KMS-11 (cell line): ENCODE data around the gene MAP2K5.
A peak's percentile ranks its signal among the peaks of the same experiment; 100 is the strongest.

Experiments
- H2AFZ ChIP-seq: fragments of 200-600 bp; sonication (generic); 2 replicates; pipeline ENCODE4 v1.6.1; 2016; ENCODE audit warnings: antibody characterized with exemption, mixed run types, low read depth
- H3K27ac ChIP-seq: fragments of 200-600 bp; sonication (generic); 2 replicates; pipeline ENCODE4 v1.6.1; 2016; ENCODE audit warnings: mild to moderate bottlenecking, mixed run types
- H3K27me3 ChIP-seq: fragments of 200-600 bp; sonication (generic); 2 replicates; pipeline ENCODE4 v1.6.1; 2017; ENCODE audit warnings: mild to moderate bottlenecking, low read depth, mixed run types, moderate library complexity; ENCODE audit not compliant: insufficient read depth
- H3K36me3 ChIP-seq: fragments of 200-600 bp; sonication (generic); 2 replicates; pipeline ENCODE4 v1.6.1; 2017; ENCODE audit warnings: mild to moderate bottlenecking, mixed run types; ENCODE audit not compliant: insufficient read depth
- H3K4me1 ChIP-seq: fragments of 200-600 bp; sonication (generic); 2 replicates; pipeline ENCODE4 v1.6.1; 2016; ENCODE audit warnings: mild to moderate bottlenecking, low read depth, mixed run types; ENCODE audit not compliant: poor library complexity, severe bottlenecking
- H3K4me2 ChIP-seq: fragments of 200-600 bp; sonication (generic); 2 replicates; pipeline ENCODE4 v1.7.0; 2016; ENCODE audit warnings: mild to moderate bottlenecking, mixed run types
- H3K4me3 ChIP-seq: fragments of 200-600 bp; sonication (generic); IDR thresholded peaks from 2 replicates; pipeline ENCODE4 v1.6.1; 2017; ENCODE audit warnings: low read depth, low read length, mixed read lengths; ENCODE audit not compliant: insufficient read depth
- H3K79me2 ChIP-seq: fragments of 200-600 bp; sonication (generic); 2 replicates; pipeline ENCODE4 v1.6.1; 2016; ENCODE audit warnings: low read depth, mixed run types; ENCODE audit not compliant: insufficient read depth
- H3K9ac ChIP-seq: fragments of 200-600 bp; sonication (generic); 2 replicates; pipeline ENCODE4 v1.6.1; 2016; ENCODE audit warnings: mild to moderate bottlenecking, mixed run types
- H4K20me1 ChIP-seq: fragments of 200-600 bp; sonication (generic); 2 replicates; pipeline ENCODE4 v1.6.1; 2016; ENCODE audit warnings: mild to moderate bottlenecking, mixed run types; ENCODE audit not compliant: insufficient read depth
- TF ChIP-seq, protein P1 (sequence below): fragments of 200-600 bp; sonication (generic); conservative IDR thresholded peaks from 2 replicates; pipeline ENCODE4 v1.6.1; 2017; ENCODE audit warnings: low read depth, mild to moderate bottlenecking, antibody characterized with exemption, low read length, moderate library complexity, mixed read lengths

MAP2K5 gene

DNA sequence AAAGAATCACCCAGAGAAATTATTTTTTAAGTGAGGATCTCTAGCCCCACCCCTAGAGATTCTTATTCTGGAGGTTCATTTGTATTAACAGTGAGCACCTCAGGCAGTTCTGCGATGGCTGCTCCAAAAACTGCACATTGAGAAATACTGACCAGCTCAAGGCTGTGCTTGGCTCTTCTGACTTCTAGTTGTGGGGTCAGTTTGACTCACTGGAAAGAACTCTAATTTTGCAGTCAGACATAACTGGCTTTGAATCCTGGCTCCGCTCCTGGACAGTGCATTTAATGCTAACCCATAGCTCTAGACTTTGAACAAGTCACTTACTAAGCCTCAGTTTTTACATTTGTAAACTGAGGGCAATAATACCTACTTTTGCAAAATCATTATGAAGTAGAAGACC is 159.2 kb downstream of the MAP2K5 start:
- TF ChIP-seq, protein P1, sequence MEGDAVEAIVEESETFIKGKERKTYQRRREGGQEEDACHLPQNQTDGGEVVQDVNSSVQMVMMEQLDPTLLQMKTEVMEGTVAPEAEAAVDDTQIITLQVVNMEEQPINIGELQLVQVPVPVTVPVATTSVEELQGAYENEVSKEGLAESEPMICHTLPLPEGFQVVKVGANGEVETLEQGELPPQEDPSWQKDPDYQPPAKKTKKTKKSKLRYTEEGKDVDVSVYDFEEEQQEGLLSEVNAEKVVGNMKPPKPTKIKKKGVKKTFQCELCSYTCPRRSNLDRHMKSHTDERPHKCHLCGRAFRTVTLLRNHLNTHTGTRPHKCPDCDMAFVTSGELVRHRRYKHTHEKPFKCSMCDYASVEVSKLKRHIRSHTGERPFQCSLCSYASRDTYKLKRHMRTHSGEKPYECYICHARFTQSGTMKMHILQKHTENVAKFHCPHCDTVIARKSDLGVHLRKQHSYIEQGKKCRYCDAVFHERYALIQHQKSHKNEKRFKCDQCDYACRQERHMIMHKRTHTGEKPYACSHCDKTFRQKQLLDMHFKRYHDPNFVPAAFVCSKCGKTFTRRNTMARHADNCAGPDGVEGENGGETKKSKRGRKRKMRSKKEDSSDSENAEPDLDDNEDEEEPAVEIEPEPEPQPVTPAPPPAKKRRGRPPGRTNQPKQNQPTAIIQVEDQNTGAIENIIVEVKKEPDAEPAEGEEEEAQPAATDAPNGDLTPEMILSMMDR = no peak
- no peaks in the 10 kb centered on the region for H3K27me3 ChIP-seq
- no peak overlapping the region for H3K4me2 ChIP-seq
- H3K36me3 ChIP-seq = no peaks in the 10 kb centered on the region
- no peaks in the 10 kb centered on the region for H4K20me1 ChIP-seq
- no peak overlapping the region for H2AFZ ChIP-seq
- no peaks in the 10 kb centered on the region for H3K4me1 ChIP-seq
- no peaks in the 10 kb centered on the region for H3K79me2 ChIP-seq
- H3K4me3 ChIP-seq = no peak overlapping the region
- no peak overlapping the region for H3K9ac ChIP-seq
- H3K27ac ChIP-seq = no peak overlapping the region

DNA sequence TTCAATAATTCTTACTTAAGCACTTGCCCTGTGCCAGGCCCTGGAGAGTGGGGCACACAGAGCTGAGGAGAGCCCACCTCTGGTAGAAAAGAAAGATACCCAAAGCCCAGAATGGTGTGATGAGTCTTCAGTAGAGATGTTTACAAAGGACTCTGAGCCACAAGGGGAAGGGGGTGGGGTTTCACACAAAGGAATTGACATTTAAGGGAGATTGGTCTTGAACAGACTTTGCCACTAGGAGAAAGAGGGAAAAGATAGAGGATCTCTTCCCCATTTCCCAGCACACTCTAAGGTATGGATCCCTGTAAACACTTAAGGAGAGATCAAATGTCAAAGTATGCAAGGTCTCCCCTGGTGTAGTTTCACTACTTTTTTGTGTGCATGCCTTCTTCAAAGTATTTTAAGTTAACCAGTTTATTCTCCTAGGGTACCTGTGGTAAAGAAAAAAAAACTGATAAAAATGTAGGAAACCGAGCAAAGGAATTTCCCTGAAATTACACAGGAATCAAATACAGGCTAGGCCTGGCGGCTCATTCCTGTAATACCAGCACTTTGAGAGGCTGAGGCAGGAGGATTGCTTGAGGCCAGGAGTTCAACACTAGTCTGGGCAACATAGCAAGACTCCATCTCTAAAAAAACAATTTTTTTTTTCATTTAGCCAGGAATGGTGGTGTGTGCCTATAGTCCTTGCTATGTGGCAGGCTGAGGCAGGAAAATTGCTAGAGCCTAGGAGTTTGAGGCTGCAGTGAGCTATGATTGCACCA is 165.2 kb downstream of the MAP2K5 start:
- no peaks in the 10 kb centered on the region for H3K79me2 ChIP-seq
- no peak overlapping the region for H3K27ac ChIP-seq

DNA sequence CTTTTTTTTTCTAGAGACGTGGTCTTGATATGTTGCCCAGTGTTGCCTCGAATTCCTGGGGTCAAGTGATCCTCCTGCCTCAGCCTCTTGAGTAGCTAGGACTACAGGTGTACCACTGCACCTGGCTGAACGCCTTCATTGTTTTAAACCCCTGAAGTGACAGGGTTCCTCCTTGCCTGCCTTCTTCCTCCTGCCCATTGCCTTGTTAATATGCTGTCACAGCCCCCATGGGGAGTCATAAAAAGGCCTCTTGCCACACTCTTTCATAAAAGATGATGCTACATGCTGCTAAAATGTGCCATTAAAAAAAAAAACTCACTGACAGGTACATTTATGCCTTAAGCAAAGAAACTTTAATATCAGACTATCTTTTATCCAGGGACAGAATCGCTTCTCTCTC is 166.0 kb downstream of the MAP2K5 start:
- no peak overlapping the region for H2AFZ ChIP-seq
- TF ChIP-seq, protein P1 = no peak
- no peak overlapping the region for H3K4me2 ChIP-seq
- no peaks in the 10 kb centered on the region for H3K79me2 ChIP-seq
- H3K27me3 ChIP-seq = no peaks in the 10 kb centered on the region
- H3K4me1 ChIP-seq = peaks cover 10% of the 10 kb centered on the region
- no peaks in the 10 kb centered on the region for H4K20me1 ChIP-seq
- H3K4me3 ChIP-seq = no peak overlapping the region
- H3K36me3 ChIP-seq = no peaks in the 10 kb centered on the region
- no peak overlapping the region for H3K9ac ChIP-seq
- no peak overlapping the region for H3K27ac ChIP-seq

More for the DNA sequence above, 165.2 kb downstream of the MAP2K5 start:
- Histone ChIP-seq H3K27me3 (no peaks in the 10 kb centered on the region), H2AFZ (no peak overlapping the region), H3K4me1 (peaks cover 4% of the 10 kb centered on the region), H4K20me1 (no peaks in the 10 kb centered on the region), H3K4me2 (no peak overlapping the region), H3K4me3 (no peak overlapping the region), H3K36me3 (no peaks in the 10 kb centered on the region), H3K9ac (no peak overlapping the region)
- TF ChIP-seq, protein P1 = no peak

DNA sequence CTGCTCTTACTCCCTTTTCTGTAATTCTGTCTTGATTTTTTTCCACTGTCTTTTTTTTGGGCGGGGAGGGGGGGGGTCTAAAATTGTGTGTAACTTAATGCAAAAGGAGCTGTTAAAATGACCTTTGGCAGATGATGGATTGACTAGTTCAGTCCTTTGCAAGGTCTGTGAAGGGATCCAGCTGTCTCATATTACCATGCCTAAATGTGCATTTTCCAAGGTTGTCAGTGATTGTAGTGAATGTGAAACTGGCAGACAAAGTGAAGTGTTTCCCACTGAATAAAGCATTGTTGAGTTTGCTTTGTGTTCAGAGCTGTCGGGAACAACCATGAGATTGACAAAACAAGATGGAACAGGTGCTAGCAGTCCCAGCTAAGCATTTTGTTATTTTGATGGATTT is 172.7 kb downstream of the MAP2K5 start:
- H2AFZ ChIP-seq = no peak overlapping the region
- H3K9ac ChIP-seq = no peak overlapping the region
- peak overlapping the region; percentile 69; the same call in 1 of the 2 replicates for H3K4me2 ChIP-seq
- H3K27ac ChIP-seq = no peak overlapping the region
- no peak overlapping the region for H3K4me3 ChIP-seq
- H3K79me2 ChIP-seq = no peaks in the 10 kb centered on the region
- TF ChIP-seq, protein P1 = no peak
- H4K20me1 ChIP-seq = no peaks in the 10 kb centered on the region
- no peaks in the 10 kb centered on the region for H3K27me3 ChIP-seq
- no peaks in the 10 kb centered on the region for H3K36me3 ChIP-seq
- H3K4me1 ChIP-seq = peaks cover 27% of the 10 kb centered on the region
